Fibroblast of lung (primary cell): ENCODE measurements around the gene GAB2. TPM values are rescaled to one million over a fixed set of nuclear protein-coding genes. Genes with fewer than 3 reads are reported as not detected.

Experiments
- DNase-seq, 2 donors: peaks; one replicate each; pipeline versions ENCODE4 v3.0.0 to v3.0.0-alpha.2; 2010; ENCODE audit warnings: low read depth in 2 of 2
- H2AFZ ChIP-seq: 2 replicates; pipeline ENCODE4 v1.5.1; 2012; ENCODE audit warnings: low read length, control low read depth, inconsistent platforms
- H3K27ac ChIP-seq: 2 replicates; pipeline ENCODE4 v1.5.1; 2011; ENCODE audit warnings: low read length, control low read depth; ENCODE audit not compliant: insufficient read depth
- H3K27me3 ChIP-seq: 2 replicates; pipeline ENCODE4 v1.5.1; 2011; ENCODE audit warnings: mild to moderate bottlenecking, low read length; ENCODE audit not compliant: control insufficient read depth, insufficient read depth
- H3K36me3 ChIP-seq: 2 replicates; pipeline ENCODE4 v1.5.1; 2011; ENCODE audit warnings: low read length; ENCODE audit not compliant: control insufficient read depth, insufficient read depth
- H3K4me1 ChIP-seq: 2 replicates; pipeline ENCODE4 v1.5.1; 2011; ENCODE audit warnings: low read length; ENCODE audit not compliant: control insufficient read depth, insufficient read depth; ENCODE audit errors: extremely low read depth
- H3K4me2 ChIP-seq: 2 replicates; pipeline ENCODE4 v1.5.1; 2011; ENCODE audit warnings: low read length, control low read depth; ENCODE audit not compliant: insufficient read depth; ENCODE audit errors: extremely low read depth
- H3K4me3 ChIP-seq, 4 experiments: fragments of 200-600 bp in 1 of 4; sonication (generic) in 1 of 4; replicated peaks in 1 of 4; 2 replicates each; pipeline ENCODE4 v1.5.1; 2011 to 2016; ENCODE audit warnings: low read length in 4 of 4, low read depth in 3 of 4, mild to moderate bottlenecking in 3 of 4, control low read depth in 2 of 4, inconsistent platforms in 1 of 4, mixed read lengths in 1 of 4; ENCODE audit not compliant: insufficient read depth in 1 of 4; ENCODE audit errors: control extremely low read depth in 1 of 4
- H3K79me2 ChIP-seq: 2 replicates; pipeline ENCODE4 v1.5.1; 2012; ENCODE audit warnings: mild to moderate bottlenecking, low read length, inconsistent platforms; ENCODE audit not compliant: control insufficient read depth, insufficient read depth
- H3K9ac ChIP-seq: 2 replicates; pipeline ENCODE4 v1.5.1; 2011; ENCODE audit warnings: mild to moderate bottlenecking, low read length, control low read depth; ENCODE audit not compliant: insufficient read depth
- H3K9me3 ChIP-seq: 2 replicates; pipeline ENCODE4 v1.5.1; 2012; ENCODE audit warnings: low read depth, low read length; ENCODE audit not compliant: control insufficient read depth, insufficient read depth
- H4K20me1 ChIP-seq: 2 replicates; pipeline ENCODE4 v1.5.1; 2011; ENCODE audit warnings: low read length; ENCODE audit not compliant: control insufficient read depth, insufficient read depth; ENCODE audit errors: extremely low read depth
- CTCF ChIP-seq, 2 donors: IDR thresholded peaks in 1 of 2; conservative IDR thresholded peaks in 1 of 2; 1 replicate in 1 of 2; 2 replicates in 1 of 2; pipeline ENCODE4 v1.5.1; 2011 to 2012; ENCODE audit warnings: low read length in 2 of 2, control low read depth in 1 of 2, inconsistent platforms in 1 of 2, low read depth in 1 of 2, mild to moderate bottlenecking in 1 of 2
- EZH2 ChIP-seq: IDR thresholded peaks from 2 replicates; pipeline ENCODE4 v1.5.1; 2012; ENCODE audit warnings: low read length, control low read depth, mild to moderate bottlenecking; ENCODE audit errors: missing control alignments
- polyA plus RNA-seq, 2 donors: library from polyadenylated mRNA; depleted of rRNA in 1 of 2; stranded (reverse) in 1 of 2; unstranded in 1 of 2; fragments of >200 nt; gene quantifications; 2 replicates each; pipeline ENCODE4 v1.2.1, GENCODE V29; 2011 to 2012; ENCODE audit warnings: missing spikeins in 1 of 2
- total RNA-seq: library from RNA; depleted of rRNA; stranded (reverse); fragments of >200 nt; gene quantifications from 2 replicates; pipeline ENCODE4 v1.2.1, GENCODE V29; 2014

GAB2 gene
- total and polyA plus RNA-seq, 2 donors (not counting 1 experiment from before 2014, with no cell fraction given) = 7.1 to 14.0 TPM

GRCh38 chr11:78446210-78446609 is 28.6 kb upstream of the GAB2 start:
- Histone ChIP-seq H3K27me3 (no peaks in the 10 kb centered on the region), H2AFZ (no peak overlapping the region), H3K4me3 (no peak overlapping the region), H4K20me1 (no peaks in the 10 kb centered on the region), H3K9ac (no peak overlapping the region), H3K27ac (no peak overlapping the region), H3K79me2 (no peaks in the 10 kb centered on the region), H3K4me1 (no peaks in the 10 kb centered on the region), H3K4me2 (no peak overlapping the region), H3K9me3 (no peaks in the 10 kb centered on the region), H3K36me3 (no peaks in the 10 kb centered on the region)
- TF ChIP-seq CTCF (conservative IDR thresholded peaks at IDR 0.05 in 1 of 2, IDR thresholded peaks at IDR 0.05 in 1 of 2; ENCODE audit: low read depth in 1 of 2, low read length in 2 of 2) (no peak), EZH2 (no peak)
- no peak for DNase-seq

- no peak for DNase-seq
- H3K36me3 ChIP-seq = no peaks in the 10 kb centered on the region
- no peaks in the 10 kb centered on the region for H4K20me1 ChIP-seq
- no peaks in the 10 kb centered on the region for H3K79me2 ChIP-seq
- no peaks in the 10 kb centered on the region for H3K9me3 ChIP-seq
- H3K4me1 ChIP-seq = no peaks in the 10 kb centered on the region
- TF ChIP-seq EZH2 (no peak), CTCF (conservative IDR thresholded peaks at IDR 0.05 in 1 of 2, IDR thresholded peaks at IDR 0.05 in 1 of 2; ENCODE audit: low read depth in 1 of 2, low read length in 2 of 2) (no peak)
- H3K27ac ChIP-seq = no peak overlapping the region
- H3K27me3 ChIP-seq = no peaks in the 10 kb centered on the region
- no peak overlapping the region for H3K4me2 ChIP-seq
- H3K9ac ChIP-seq = no peak overlapping the region
- H2AFZ ChIP-seq = no peak overlapping the region
- no peak overlapping the region for H3K4me3 ChIP-seq
These were observed 27.1 kb upstream of the GAB2 start for GRCh38 chr11:78444726-78445125.

- Histone ChIP-seq H4K20me1 (no peaks in the 10 kb centered on the region), H3K4me1 (no peaks in the 10 kb centered on the region), H3K79me2 (no peaks in the 10 kb centered on the region), H3K36me3 (no peaks in the 10 kb centered on the region), H3K27me3 (no peaks in the 10 kb centered on the region), H2AFZ (no peak overlapping the region), H3K9me3 (no peaks in the 10 kb centered on the region), H3K27ac (no peak overlapping the region), H3K4me3 (no peak overlapping the region), H3K4me2 (no peak overlapping the region), H3K9ac (no peak overlapping the region)
- TF ChIP-seq CTCF (conservative IDR thresholded peaks at IDR 0.05 in 1 of 2, IDR thresholded peaks at IDR 0.05 in 1 of 2; ENCODE audit: low read depth in 1 of 2, low read length in 2 of 2) (no peak), EZH2 (no peak)
- no peak for DNase-seq
These were observed 24.3 kb upstream of the GAB2 start for GRCh38 chr11:78441956-78442355.
